ENCODE measurements around the gene MLLT10. TPM values are rescaled to one million over a fixed set of nuclear protein-coding genes. Genes with fewer than 3 reads are reported as not detected.

The MLLT10 gene
- polyA plus RNA-seq, 4 donors, result 8.9 to 34.3 (median 13.4) TPM

DNA sequence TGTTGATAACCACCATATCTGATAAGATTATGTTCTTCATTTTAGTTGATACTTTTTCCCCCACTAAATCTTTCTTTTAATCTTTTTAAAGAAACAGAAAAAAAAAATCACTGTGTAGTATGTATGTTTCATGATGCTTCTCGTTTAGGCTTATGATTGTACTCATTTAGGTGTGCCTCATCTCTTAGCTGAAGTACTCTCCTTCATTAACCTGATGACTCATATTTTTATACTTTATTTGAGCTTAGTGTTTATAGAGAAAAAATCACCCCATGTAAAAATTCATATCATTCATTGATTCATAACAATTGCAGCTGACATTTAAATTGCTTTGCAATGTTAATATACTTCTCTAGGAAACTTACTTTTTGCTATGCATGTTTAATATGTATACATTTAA is 158.9 kb downstream of the MLLT10 start:
- no peaks in the 10 kb centered on the region for H3K27me3 ChIP-seq (ENCODE audit: control insufficient read depth in 3 of 3, insufficient read depth in 3 of 3, low read length in 3 of 3)
- H3K4me3 ChIP-seq (ENCODE audit: low read depth in 1 of 3, low read length in 3 of 3), result no peak overlapping the region
- peaks cover 0 to 9% (median 2%) of the 10 kb centered on the region in 3 donors for H3K36me3 ChIP-seq (ENCODE audit: control insufficient read depth in 3 of 3, insufficient read depth in 2 of 3, low read depth in 1 of 3, low read length in 3 of 3)
- 55 to 71% (median 57%) methylated on average over 1 of the region's 1 CpG for WGBS, 3 donors
- H3K4me1 ChIP-seq (ENCODE audit: control insufficient read depth in 3 of 3, insufficient read depth in 2 of 3, low read depth in 1 of 3, low read length in 2 of 3), result no peaks in the 10 kb centered on the region
- H3K9me3 ChIP-seq (ENCODE audit: control insufficient read depth in 2 of 2, insufficient read depth in 1 of 2, low read depth in 1 of 2, low read length in 1 of 2), result no peaks in the 10 kb centered on the region
- DNase-seq (no peak), FAIRE-seq (peak; percentile 33)
- no peak overlapping the region for H3K27ac ChIP-seq (ENCODE audit: low read depth in 1 of 3, low read length in 2 of 3)

GRCh38 chr10:21693418-21693817 is 159.4 kb downstream of the MLLT10 start:
- Histone ChIP-seq H3K4me1 (ENCODE audit: control insufficient read depth in 3 of 3, insufficient read depth in 2 of 3, low read depth in 1 of 3, low read length in 2 of 3) (no peaks in the 10 kb centered on the region), H3K4me3 (ENCODE audit: low read depth in 1 of 3, low read length in 3 of 3) (no peak overlapping the region), H3K36me3 (ENCODE audit: control insufficient read depth in 3 of 3, insufficient read depth in 2 of 3, low read depth in 1 of 3, low read length in 3 of 3) (peaks cover 0 to 9% (median 2%) of the 10 kb centered on the region in 3 donors), H3K27ac (ENCODE audit: low read depth in 1 of 3, low read length in 2 of 3) (no peak overlapping the region), H3K9me3 (ENCODE audit: control insufficient read depth in 2 of 2, insufficient read depth in 1 of 2, low read depth in 1 of 2, low read length in 1 of 2) (no peaks in the 10 kb centered on the region), H3K27me3 (ENCODE audit: control insufficient read depth in 3 of 3, insufficient read depth in 3 of 3, low read length in 3 of 3) (no peaks in the 10 kb centered on the region)
- DNase-seq, result no peak
- FAIRE-seq, result no peak
- WGBS, 3 donors, result 70 to 81% (median 77%) methylated on average over 5 of the region's 5 CpGs

GRCh38 chr10:21694631-21695030 is 160.6 kb downstream of the MLLT10 start:
- H3K36me3 ChIP-seq (ENCODE audit: control insufficient read depth in 3 of 3, insufficient read depth in 2 of 3, low read depth in 1 of 3, low read length in 3 of 3), result peaks cover 0 to 9% (median 2%) of the 10 kb centered on the region in 3 donors
- 73 to 97% (median 93%) methylated on average over 3 of the region's 3 CpGs for WGBS, 3 donors
- DNase-seq (no peak), FAIRE-seq (no peak)
- H3K4me3 ChIP-seq (ENCODE audit: low read depth in 1 of 3, low read length in 3 of 3), result no peak overlapping the region
- H3K27me3 ChIP-seq (ENCODE audit: control insufficient read depth in 3 of 3, insufficient read depth in 3 of 3, low read length in 3 of 3), result no peaks in the 10 kb centered on the region
- no peaks in the 10 kb centered on the region for H3K4me1 ChIP-seq (ENCODE audit: control insufficient read depth in 3 of 3, insufficient read depth in 2 of 3, low read depth in 1 of 3, low read length in 2 of 3)
- no peaks in the 10 kb centered on the region for H3K9me3 ChIP-seq (ENCODE audit: control insufficient read depth in 2 of 2, insufficient read depth in 1 of 2, low read depth in 1 of 2, low read length in 1 of 2)
- H3K27ac ChIP-seq (ENCODE audit: low read depth in 1 of 3, low read length in 2 of 3), result no peak overlapping the region

DNA sequence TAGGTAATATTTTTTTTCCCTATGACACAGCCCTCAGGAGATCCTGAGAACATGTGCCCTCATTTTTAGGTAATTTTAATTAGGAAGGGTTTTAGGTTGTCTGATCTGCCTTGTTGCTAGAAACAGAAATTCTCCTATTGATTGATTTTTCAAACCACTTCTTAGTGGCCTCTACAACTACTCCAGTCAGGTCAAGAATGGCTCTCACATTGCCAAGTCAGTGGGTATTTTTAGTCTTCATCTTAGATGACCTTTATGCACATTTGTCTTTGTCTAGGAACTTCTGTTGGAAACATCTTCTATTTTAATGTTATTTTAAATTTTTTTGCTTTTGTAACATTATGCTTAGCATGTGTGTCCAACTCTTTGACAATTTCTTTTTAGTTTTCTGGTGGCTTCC is 162.3 kb downstream of the MLLT10 start:
- Histone ChIP-seq H3K36me3 (ENCODE audit: control insufficient read depth in 3 of 3, insufficient read depth in 2 of 3, low read depth in 1 of 3, low read length in 3 of 3) (peaks cover 0 to 9% (median 2%) of the 10 kb centered on the region in 3 donors), H3K9me3 (ENCODE audit: control insufficient read depth in 2 of 2, insufficient read depth in 1 of 2, low read depth in 1 of 2, low read length in 1 of 2) (no peaks in the 10 kb centered on the region), H3K27ac (ENCODE audit: low read depth in 1 of 3, low read length in 2 of 3) (no peak overlapping the region), H3K4me3 (ENCODE audit: low read depth in 1 of 3, low read length in 3 of 3) (no peak overlapping the region), H3K27me3 (ENCODE audit: control insufficient read depth in 3 of 3, insufficient read depth in 3 of 3, low read length in 3 of 3) (no peaks in the 10 kb centered on the region), H3K4me1 (ENCODE audit: control insufficient read depth in 3 of 3, insufficient read depth in 2 of 3, low read depth in 1 of 3, low read length in 2 of 3) (no peaks in the 10 kb centered on the region)
- DNase-seq (no peak), FAIRE-seq (no peak)

DNA sequence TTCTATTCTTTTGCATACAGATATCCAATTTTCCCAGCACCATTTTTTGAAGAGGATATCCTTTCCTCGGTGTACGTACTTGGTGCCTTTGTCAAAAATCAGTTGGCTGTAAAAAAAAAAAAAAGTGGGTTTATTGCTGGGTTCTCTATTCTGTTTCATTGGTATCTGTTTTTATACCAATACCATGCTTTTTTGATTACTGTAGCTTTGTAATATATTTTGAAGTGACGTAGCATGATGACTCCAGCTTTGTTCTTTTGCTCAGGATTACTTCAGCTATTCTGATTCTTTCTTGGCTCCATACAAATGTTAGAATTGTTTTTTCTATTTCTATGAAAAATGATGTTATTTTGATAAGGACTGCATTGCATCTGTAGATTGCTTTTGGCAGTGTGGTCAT is 165.5 kb downstream of the MLLT10 start:
- DNase-seq, result no peak
- WGBS, 3 donors, result 95 to 100% (median 99%) methylated on average over 3 of the region's 3 CpGs
- Histone ChIP-seq H3K27ac (ENCODE audit: low read depth in 1 of 3, low read length in 2 of 3) (no peak overlapping the region), H3K4me3 (ENCODE audit: low read depth in 1 of 3, low read length in 3 of 3) (no peak overlapping the region), H3K4me1 (ENCODE audit: control insufficient read depth in 3 of 3, insufficient read depth in 2 of 3, low read depth in 1 of 3, low read length in 2 of 3) (no peaks in the 10 kb centered on the region), H3K27me3 (ENCODE audit: control insufficient read depth in 3 of 3, insufficient read depth in 3 of 3, low read length in 3 of 3) (no peaks in the 10 kb centered on the region), H3K9me3 (ENCODE audit: control insufficient read depth in 2 of 2, insufficient read depth in 1 of 2, low read depth in 1 of 2, low read length in 1 of 2) (no peaks in the 10 kb centered on the region), H3K36me3 (ENCODE audit: control insufficient read depth in 3 of 3, insufficient read depth in 2 of 3, low read depth in 1 of 3, low read length in 3 of 3) (peaks cover 0 to 2% (median 0%) of the 10 kb centered on the region in 3 donors)
- no peak for FAIRE-seq

DNA sequence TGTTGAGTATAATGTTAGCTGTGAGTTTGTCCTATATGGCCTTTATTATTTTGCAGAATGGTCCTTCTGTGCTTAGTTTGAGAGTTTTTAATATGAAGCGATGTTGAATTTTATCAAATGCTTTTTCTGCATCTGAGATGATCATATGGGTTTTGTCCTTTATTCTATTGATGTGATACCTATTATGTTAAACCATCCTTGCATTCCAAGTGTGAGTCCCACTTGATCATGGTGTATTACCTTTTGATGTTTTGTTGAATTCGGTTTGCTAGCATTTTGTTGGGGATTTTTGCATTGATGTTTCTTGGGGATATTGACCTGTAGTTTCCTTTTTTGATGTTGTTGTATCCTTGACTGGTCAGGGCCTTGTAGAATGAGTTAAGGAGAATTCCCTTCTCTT is 166.4 kb downstream of the MLLT10 start:
- DNase-seq, result no peak
- no peak for FAIRE-seq
- Histone ChIP-seq H3K27ac (ENCODE audit: low read depth in 1 of 3, low read length in 2 of 3) (no peak overlapping the region), H3K4me3 (ENCODE audit: low read depth in 1 of 3, low read length in 3 of 3) (no peak overlapping the region), H3K27me3 (ENCODE audit: control insufficient read depth in 3 of 3, insufficient read depth in 3 of 3, low read length in 3 of 3) (no peaks in the 10 kb centered on the region), H3K9me3 (ENCODE audit: control insufficient read depth in 2 of 2, insufficient read depth in 1 of 2, low read depth in 1 of 2, low read length in 1 of 2) (no peaks in the 10 kb centered on the region), H3K36me3 (ENCODE audit: control insufficient read depth in 3 of 3, insufficient read depth in 2 of 3, low read depth in 1 of 3, low read length in 3 of 3) (peaks cover 0 to 9% (median 2%) of the 10 kb centered on the region in 3 donors), H3K4me1 (ENCODE audit: control insufficient read depth in 3 of 3, insufficient read depth in 2 of 3, low read depth in 1 of 3, low read length in 2 of 3) (no peaks in the 10 kb centered on the region)
- 95 to 100% (median 98%) methylated on average over 2 of the region's 2 CpGs for WGBS, 3 donors

GRCh38 chr10:21702633-21703111 is 168.6 kb downstream of the MLLT10 start:
- Histone ChIP-seq H3K4me1 (ENCODE audit: control insufficient read depth in 3 of 3, insufficient read depth in 2 of 3, low read depth in 1 of 3, low read length in 2 of 3) (no peaks in the 10 kb centered on the region), H3K4me3 (ENCODE audit: low read depth in 1 of 3, low read length in 3 of 3) (no peak overlapping the region), H3K27me3 (ENCODE audit: control insufficient read depth in 3 of 3, insufficient read depth in 3 of 3, low read length in 3 of 3) (no peaks in the 10 kb centered on the region), H3K9me3 (ENCODE audit: control insufficient read depth in 2 of 2, insufficient read depth in 1 of 2, low read depth in 1 of 2, low read length in 1 of 2) (no peaks in the 10 kb centered on the region), H3K27ac (ENCODE audit: low read depth in 1 of 3, low read length in 2 of 3) (no peak overlapping the region), H3K36me3 (ENCODE audit: control insufficient read depth in 3 of 3, insufficient read depth in 2 of 3, low read depth in 1 of 3, low read length in 3 of 3) (peaks cover 0 to 10% (median 4%) of the 10 kb centered on the region in 3 donors)
- WGBS, 3 donors, result 54 to 75% (median 64%) methylated on average over 2 of the region's 2 CpGs
- FAIRE-seq (peak; percentile 59), DNase-seq (no peak)

DNA sequence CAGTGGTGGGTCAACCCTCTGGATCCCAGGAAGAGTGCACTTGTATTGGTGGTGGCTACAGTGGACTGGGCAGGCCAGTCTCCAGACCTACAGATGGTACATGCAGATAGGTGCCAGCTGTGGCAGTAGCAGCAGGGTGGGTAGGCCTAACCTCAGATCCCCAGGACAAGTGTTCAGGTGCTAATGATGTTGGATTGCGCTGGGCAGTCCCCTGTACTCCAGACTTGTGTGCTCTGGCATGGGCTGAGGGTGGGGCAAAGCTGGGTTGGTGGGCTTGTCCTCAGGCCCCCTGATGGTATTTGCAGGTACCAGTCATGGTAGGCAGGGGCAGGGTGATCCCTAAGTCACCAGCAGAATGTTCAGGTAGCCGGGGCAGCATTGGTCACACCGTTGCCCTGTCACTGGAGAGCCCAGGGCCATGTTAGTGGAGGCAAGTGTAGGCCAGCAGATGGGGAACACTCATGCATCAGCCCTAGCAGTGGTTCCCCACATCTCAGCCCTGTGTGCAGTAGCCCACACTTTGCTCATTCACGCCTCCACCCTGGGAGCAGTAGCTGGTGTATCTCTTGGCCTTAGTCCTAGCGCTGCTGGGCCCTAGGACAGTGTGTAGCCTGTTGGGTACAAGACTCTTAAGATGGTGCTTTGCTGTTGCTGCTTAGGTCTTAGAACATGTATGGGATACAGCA is 171.3 kb downstream of the MLLT10 start:
- Histone ChIP-seq H3K36me3 (ENCODE audit: control insufficient read depth in 3 of 3, insufficient read depth in 2 of 3, low read depth in 1 of 3, low read length in 3 of 3) (peaks cover 0 to 14% (median 4%) of the 10 kb centered on the region in 3 donors), H3K27ac (ENCODE audit: low read depth in 1 of 3, low read length in 2 of 3) (no peak overlapping the region), H3K4me1 (ENCODE audit: control insufficient read depth in 3 of 3, insufficient read depth in 2 of 3, low read depth in 1 of 3, low read length in 2 of 3) (no peaks in the 10 kb centered on the region), H3K4me3 (ENCODE audit: low read depth in 1 of 3, low read length in 3 of 3) (no peak overlapping the region), H3K27me3 (ENCODE audit: control insufficient read depth in 3 of 3, insufficient read depth in 3 of 3, low read length in 3 of 3) (no peaks in the 10 kb centered on the region), H3K9me3 (ENCODE audit: control insufficient read depth in 2 of 2, insufficient read depth in 1 of 2, low read depth in 1 of 2, low read length in 1 of 2) (no peaks in the 10 kb centered on the region)
- FAIRE-seq (no peak), DNase-seq (no peak)
- WGBS, 3 donors, result 92 to 98% (median 97%) methylated on average over 5 of the region's 5 CpGs

- peaks cover 0 to 14% (median 4%) of the 10 kb centered on the region in 3 donors for H3K36me3 ChIP-seq (ENCODE audit: control insufficient read depth in 3 of 3, insufficient read depth in 2 of 3, low read depth in 1 of 3, low read length in 3 of 3)
- H3K4me3 ChIP-seq (ENCODE audit: low read depth in 1 of 3, low read length in 3 of 3), result no peak overlapping the region
- WGBS, 3 donors, result 90 to 100% (median 92%) methylated on average over 2 of the region's 2 CpGs
- no peaks in the 10 kb centered on the region for H3K9me3 ChIP-seq (ENCODE audit: control insufficient read depth in 2 of 2, insufficient read depth in 1 of 2, low read depth in 1 of 2, low read length in 1 of 2)
- FAIRE-seq (no peak), DNase-seq (no peak)
- no peak overlapping the region for H3K27ac ChIP-seq (ENCODE audit: low read depth in 1 of 3, low read length in 2 of 3)
- no peaks in the 10 kb centered on the region for H3K4me1 ChIP-seq (ENCODE audit: control insufficient read depth in 3 of 3, insufficient read depth in 2 of 3, low read depth in 1 of 3, low read length in 2 of 3)
- H3K27me3 ChIP-seq (ENCODE audit: control insufficient read depth in 3 of 3, insufficient read depth in 3 of 3, low read length in 3 of 3), result no peaks in the 10 kb centered on the region
These were observed 171.8 kb downstream of the MLLT10 start for GRCh38 chr10:21705828-21706176.

Data from small intestine (tissue), 7 donors.